ENCODE results near the gene PBLD. TPM values are rescaled to one million over a fixed set of nuclear protein-coding genes. Genes with fewer than 3 reads are reported as not detected.

PBLD gene
- total RNA-seq, 1 experiment from 2014 or later = 11.7 TPM

GRCh38 chr10:68296843-68297663, 35.7 kb downstream of the PBLD start:
- POLR2A ChIA-PET = no interaction called here
- H3K27me3 ChIP-seq (ENCODE audit: control insufficient read depth, insufficient read depth, low read length) = no peaks in the 10 kb centered on the region
- no peaks in the 10 kb centered on the region for H3K36me3 ChIP-seq (ENCODE audit: control insufficient read depth, insufficient read depth, low read length)
- intact Hi-C loops (cut with micrococcal nuclease; ENCODE audit: unreplicated experiment) = no loop called here
- CTCF ChIA-PET = no interaction called here
- no TSS peak for BruUV-seq (replicated peaks)
- DNase-seq (ENCODE audit: low read depth, low spot score) (no peak), ATAC-seq (0 out of 2 replicates have a peak, but pooled peaks have one; percentile 42)
- H3K4me3 ChIP-seq (ENCODE audit: low read depth in 2 of 2, low read length in 2 of 2) = no peak overlapping the region
- TF ChIP-seq TCF7L2 (IDR thresholded peaks at IDR 0.05; ENCODE audit: low read depth, low read length) (no peak), SIN3A (IDR thresholded peaks at IDR 0.05; ENCODE audit: borderline replicate concordance, insufficient read depth, low read depth, low read length) (no peak), POLR2AphosphoS5 (IDR thresholded peaks at IDR 0.05; ENCODE audit: low read depth, low read length) (no peak)
- H3K9me3 ChIP-seq (ENCODE audit: control insufficient read depth, insufficient read depth, low read depth, low read length) = no peaks in the 10 kb centered on the region
- H3K4me1 ChIP-seq (ENCODE audit: control insufficient read depth, insufficient read depth, low read length) = peaks cover 5% of the 10 kb centered on the region; the same call in 1 of the 2 replicates
- no peak overlapping the region for H3K27ac ChIP-seq (ENCODE audit: low read length)
- in situ Hi-C loops (cut with HindIII; ENCODE audit: low pct_unique_long_range_greater_than_20kb, low sequenced_read_pairs) = no loop called here

GRCh38 chr10:68290736-68291135, 42.0 kb downstream of the PBLD start:
- no peaks in the 10 kb centered on the region for H3K27me3 ChIP-seq (ENCODE audit: control insufficient read depth, insufficient read depth, low read length)
- intact Hi-C loops (cut with micrococcal nuclease; ENCODE audit: unreplicated experiment) = no loop called here
- no peaks in the 10 kb centered on the region for H3K9me3 ChIP-seq (ENCODE audit: control insufficient read depth, insufficient read depth, low read depth, low read length)
- ATAC-seq (no peak), DNase-seq (ENCODE audit: low read depth, low spot score) (no peak)
- TF ChIP-seq SIN3A (IDR thresholded peaks at IDR 0.05; ENCODE audit: borderline replicate concordance, insufficient read depth, low read depth, low read length) = no peak
- no peak for TF ChIP-seq TCF7L2 (IDR thresholded peaks at IDR 0.05; ENCODE audit: low read depth, low read length)
- TF ChIP-seq CTCF (IDR thresholded peaks at IDR 0.05) = no peak
- TF ChIP-seq POLR2AphosphoS5 (IDR thresholded peaks at IDR 0.05; ENCODE audit: low read depth, low read length) = no peak
- TF ChIP-seq REST (IDR thresholded peaks at IDR 0.05; ENCODE audit: insufficient read depth in 1 of 2, low read depth in 2 of 2, low read length in 1 of 2) = no peak
- H3K4me3 ChIP-seq (ENCODE audit: low read depth in 2 of 2, low read length in 2 of 2) = no peak overlapping the region
- in situ Hi-C loops (cut with HindIII; ENCODE audit: low pct_unique_long_range_greater_than_20kb, low sequenced_read_pairs) = no loop called here
- no peaks in the 10 kb centered on the region for H3K4me1 ChIP-seq (ENCODE audit: control insufficient read depth, insufficient read depth, low read length)
- ChIA-PET CTCF (no interaction called here), POLR2A (no interaction called here)
- BruUV-seq (replicated peaks) = no TSS peak
- no peak overlapping the region for H3K27ac ChIP-seq (ENCODE audit: low read length)
- H3K36me3 ChIP-seq (ENCODE audit: control insufficient read depth, insufficient read depth, low read length) = no peaks in the 10 kb centered on the region

GRCh38 chr10:68288717-68289116, 44.0 kb downstream of the PBLD start:
- CTCF ChIA-PET = interaction anchor here (0.5 kb wide), 1 partner anchor 63 kb away, joined by 11 read pairs; no protein-coding TSS in a partner anchor
- BruUV-seq (replicated peaks) = no TSS peak
- TF ChIP-seq REST (IDR thresholded peaks at IDR 0.05; ENCODE audit: insufficient read depth in 1 of 2, low read depth in 2 of 2, low read length in 1 of 2) (no peak), TCF7L2 (IDR thresholded peaks at IDR 0.05; ENCODE audit: low read depth, low read length) (no peak), SIN3A (IDR thresholded peaks at IDR 0.05; ENCODE audit: borderline replicate concordance, insufficient read depth, low read depth, low read length) (no peak), POLR2AphosphoS5 (IDR thresholded peaks at IDR 0.05; ENCODE audit: low read depth, low read length) (no peak), CTCF (IDR thresholded peaks at IDR 0.05) (no peak)
- Histone ChIP-seq H3K9me3 (ENCODE audit: control insufficient read depth, insufficient read depth, low read depth, low read length) (no peaks in the 10 kb centered on the region), H3K27me3 (ENCODE audit: control insufficient read depth, insufficient read depth, low read length) (no peaks in the 10 kb centered on the region), H3K27ac (ENCODE audit: low read length) (no peak overlapping the region), H3K4me1 (ENCODE audit: control insufficient read depth, insufficient read depth, low read length) (no peaks in the 10 kb centered on the region), H3K36me3 (ENCODE audit: control insufficient read depth, insufficient read depth, low read length) (no peaks in the 10 kb centered on the region), H3K4me3 (ENCODE audit: low read depth in 2 of 2, low read length in 2 of 2) (no peak overlapping the region)
- ATAC-seq (no peak), DNase-seq (ENCODE audit: low read depth, low spot score) (no peak)
- intact Hi-C loops (cut with micrococcal nuclease; ENCODE audit: unreplicated experiment) = no loop called here
- POLR2A ChIA-PET = no interaction called here
- in situ Hi-C loops (cut with HindIII; ENCODE audit: low pct_unique_long_range_greater_than_20kb, low sequenced_read_pairs) = no loop called here

All from Panc1 (cell line).